NT2/D1 (cell line): ENCODE results near the gene ARGLU1.

Experiments used
- YY1 ChIP-seq: IDR thresholded peaks from 2 replicates; pipeline ENCODE4 v1.6.1; 2011; ENCODE audit not compliant: insufficient read length, insufficient read depth
- ZNF274 ChIP-seq: IDR thresholded peaks from 2 replicates; pipeline ENCODE4 v1.6.1; 2011; ENCODE audit warnings: mild to moderate bottlenecking, low read depth, low read length

GRCh38 chr13:106523576-106523975, 44.4 kb downstream of the ARGLU1 start:
- no peak for TF ChIP-seq ZNF274
- TF ChIP-seq YY1, result no peak
